ENCODE measurements around the gene DOK3.

GRCh38 chr5:177489119-177489716 is 20.4 kb downstream of the DOK3 start:
- TF ChIP-seq MYC (IDR thresholded peaks at IDR 0.05; ENCODE audit: borderline replicate concordance, low read length) (no peak), POLR2A (IDR thresholded peaks at IDR 0.05; ENCODE audit: low read length) (no peak), FOXS1 (CRISPR knock-in tag; IDR thresholded peaks at IDR 0.05) (no peak), RFX5 (IDR thresholded peaks at IDR 0.05) (no peak), CTCF (IDR thresholded peaks at IDR 0.05) (no peak), ELK1 (IDR thresholded peaks at IDR 0.05; ENCODE audit: low read depth, low read length) (no peak), CHD4 (IDR thresholded peaks at IDR 0.05; ENCODE audit: borderline replicate concordance) (no peak), BHLHE40 (IDR thresholded peaks at IDR 0.05; ENCODE audit: low read depth, low read length) (no peak), PBX3 (IDR thresholded peaks at IDR 0.05) (no peak), HMGXB4 (CRISPR knock-in tag; IDR thresholded peaks at IDR 0.05; ENCODE audit: borderline replicate concordance) (no peak), CHD2 (IDR thresholded peaks at IDR 0.05; ENCODE audit: low read length, partially characterized antibody) (no peak)

Data from A549 (cell line).